K562 (cell line): ENCODE results near the gene BORCS5. TPM values are rescaled to one million over a fixed set of nuclear protein-coding genes. Genes with fewer than 3 reads are reported as not detected.

Experiments
- ATAC-seq: fragments of 200-7000 bp; cut with Tn5 transposase; 3 replicates; pipeline ENCODE4 v1.9.1; 2020; ENCODE audit warnings: moderate library complexity
- BruUV-seq: library from RNA; stranded (reverse); fragments of 400-500 nt; replicated peaks from 2 replicates; lab custom pipeline; 2021; lab: Mats Ljungman, UMichigan
- CTCF ChIA-PET: fragments of 300-600 bp; formaldehyde crosslinking; extraction: SDS; loops from one replicate; lab custom pipeline; 2021; ENCODE audit warnings: low intra/inter-chr PET ratio; lab: Yijun Ruan, JAX
- POLR2A ChIA-PET: fragments of 300-600, 350-650 bp; sonication (Branson Sonifier 250); formaldehyde crosslinking; extraction: SDS; loops from one replicate; lab custom pipeline; 2021; ENCODE audit warnings: antibody characterized with exemption, inconsistent platforms; lab: Yijun Ruan, JAX
- DNase-seq, 4 experiments: peaks; one replicate each; pipeline versions ENCODE4 v3.0.0 to v3.0.0-alpha.2; 2011 to 2018; ENCODE audit warnings: low spot score in 3 of 4, mixed read lengths in 3 of 4; ENCODE audit errors: extremely low read depth in 1 of 4
- FAIRE-seq: peaks from 2 replicates; lab custom pipeline; 2011; peaks lifted over from hg19 to GRCh38; lab: Jason Lieb, UNC
- H2AFZ ChIP-seq: 2 replicates; pipeline ENCODE4 v1.6.0; 2011; ENCODE audit warnings: low read depth, low read length, control low read depth, inconsistent platforms
- H3K27ac ChIP-seq: fragments of 200-600 bp; 3 replicates; pipeline ENCODE4 v1.8.0; 2011; ENCODE audit warnings: low read depth, mild to moderate bottlenecking, control low read depth, inconsistent platforms, low read length, moderate library complexity, mixed read lengths; ENCODE audit errors: extremely low read depth
- H3K27me3 ChIP-seq, 2 experiments: fragments of 300-600 bp in 1 of 2; 2 replicates in 1 of 2; 3 replicates in 1 of 2; pipeline versions ENCODE4 v1.6.0 to v1.8.0; 2011; ENCODE audit warnings: inconsistent platforms in 2 of 2, low read length in 2 of 2, mild to moderate bottlenecking in 1 of 2, mixed read lengths in 1 of 2, moderate library complexity in 1 of 2; ENCODE audit not compliant: control insufficient read depth in 2 of 2, insufficient read depth in 2 of 2
- H3K36me3 ChIP-seq: fragments of 300-600 bp; 3 replicates; pipeline ENCODE4 v1.8.0; 2011; ENCODE audit warnings: mild to moderate bottlenecking, low read length, inconsistent platforms; ENCODE audit not compliant: control insufficient read depth, insufficient read depth
- H3K4me1 ChIP-seq, 2 experiments: fragments of 200-600 bp in 1 of 2; replicated peaks in 1 of 2; 2 replicates in 1 of 2; 3 replicates in 1 of 2; pipeline versions ENCODE4 v1.5.1 to v1.8.0; 2011; ENCODE audit warnings: inconsistent platforms in 2 of 2, low read length in 2 of 2, mild to moderate bottlenecking in 1 of 2, mixed read lengths in 1 of 2, moderate library complexity in 1 of 2; ENCODE audit not compliant: control insufficient read depth in 2 of 2, insufficient read depth in 2 of 2
- H3K4me2 ChIP-seq: 2 replicates; pipeline ENCODE4 v1.6.1; 2011; ENCODE audit warnings: low read length, control low read depth, inconsistent platforms, mixed read lengths; ENCODE audit not compliant: insufficient read depth
- H3K4me3 ChIP-seq: fragments of 200-600 bp; sonication (generic), shearing (Covaris generic); 2 replicates; pipeline ENCODE4 v1.5.1; 2016; ENCODE audit warnings: control low read depth, inconsistent platforms
- H3K79me2 ChIP-seq: fragments of 200-600 bp; 3 replicates; pipeline ENCODE4 v1.8.0; 2011; ENCODE audit warnings: low read length, inconsistent platforms; ENCODE audit not compliant: control insufficient read depth, insufficient read depth
- H3K9ac ChIP-seq, 2 experiments: 2 replicates each; pipeline versions ENCODE4 v1.6.0 to v1.6.1; 2011; ENCODE audit warnings: low read depth in 2 of 2, low read length in 2 of 2, control low read depth in 1 of 2, inconsistent platforms in 1 of 2, mild to moderate bottlenecking in 1 of 2, mixed read lengths in 1 of 2; ENCODE audit not compliant: insufficient read depth in 1 of 2
- H3K9me1 ChIP-seq: one replicate; pipeline ENCODE4 v1.6.0; 2011; ENCODE audit warnings: inconsistent platforms, mild to moderate bottlenecking, low read length, moderate library complexity; ENCODE audit not compliant: control insufficient read depth, insufficient read depth
- H3K9me3 ChIP-seq: replicated peaks from 2 replicates; pipeline ENCODE4 v1.5.1; 2011; ENCODE audit warnings: low read depth, low read length, inconsistent platforms; ENCODE audit not compliant: control insufficient read depth, insufficient read depth
- H4K20me1 ChIP-seq: replicated peaks from 2 replicates; pipeline ENCODE4 v1.6.1; 2011; ENCODE audit warnings: low read length, inconsistent platforms, mixed read lengths; ENCODE audit not compliant: control insufficient read depth, insufficient read depth
- ASH1L ChIP-seq: fragments of 450-650 bp; IDR thresholded peaks from 2 replicates; pipeline ENCODE4 v1.6.1; 2018; ENCODE audit warnings: borderline replicate concordance, mild to moderate bottlenecking, low read depth; ENCODE audit not compliant: partially characterized antibody
- BRD4 ChIP-seq: fragments of 200-600 bp; sonication (generic); IDR thresholded peaks from 2 replicates; pipeline ENCODE4 v1.6.1; 2017; ENCODE audit warnings: inconsistent platforms
- E2F8 ChIP-seq: fragments of 450-650 bp; IDR thresholded peaks from 2 replicates; pipeline ENCODE4 v1.7.1; 2018; ENCODE audit warnings: mild to moderate bottlenecking, low read depth; ENCODE audit not compliant: partially characterized antibody
- FOXJ3 ChIP-seq: sonication (generic); formaldehyde crosslinking; IDR thresholded peaks from 2 replicates; pipeline ENCODE4 v1.4.0; 2020; ENCODE audit warnings: mild to moderate bottlenecking, missing genetic modification reagents
- FOXK1 ChIP-seq: sonication (generic); formaldehyde crosslinking; IDR thresholded peaks from 2 replicates; pipeline ENCODE4 v1.8.0; 2022; ENCODE audit warnings: missing genetic modification reagents, mild to moderate bottlenecking, borderline replicate concordance
- HDAC1 ChIP-seq, 2 experiments: fragments of 450-650 bp; IDR thresholded peaks; 2 replicates each; pipeline ENCODE4 v1.6.1; 2016 to 2017; ENCODE audit warnings: inconsistent platforms in 1 of 2, mild to moderate bottlenecking in 1 of 2, moderate library complexity in 1 of 2
- HIVEP1 ChIP-seq: fragments of 250-450 bp; sonication (Bioruptor Pico); IDR thresholded peaks from 2 replicates; pipeline ENCODE4 v1.4.0; 2020; ENCODE audit warnings: mild to moderate bottlenecking
- HSF4 ChIP-seq: fragments of 250-450 bp; sonication (Bioruptor Pico); IDR thresholded peaks from 2 replicates; pipeline ENCODE4 v2.1.2; 2022; ENCODE audit warnings: mild to moderate bottlenecking, moderate library complexity, borderline replicate concordance
- JUNB ChIP-seq: fragments of 450-650 bp; formaldehyde crosslinking; conservative IDR thresholded peaks from 2 replicates; pipeline ENCODE4 v1.4.0; 2020; ENCODE audit warnings: mild to moderate bottlenecking
- MED1 ChIP-seq: sonication (generic); formaldehyde crosslinking; IDR thresholded peaks from 2 replicates; pipeline ENCODE4 v1.8.1; 2023; ENCODE audit warnings: missing genetic modification reagents, borderline replicate concordance
- SP1 ChIP-seq: sonication (generic); formaldehyde crosslinking; IDR thresholded peaks from 2 replicates; pipeline ENCODE4 v1.8.1; 2022; ENCODE audit warnings: mild to moderate bottlenecking, missing genetic modification reagents
- SRSF9 ChIP-seq: fragments of 200-400 bp; formaldehyde crosslinking; IDR thresholded peaks from 2 replicates; pipeline ENCODE4 v1.6.1; 2017; ENCODE audit warnings: low read depth, low read length, borderline replicate concordance
- ZBTB1 ChIP-seq: sonication (generic); formaldehyde crosslinking; IDR thresholded peaks from 2 replicates; pipeline ENCODE4 v1.8.1; 2023; ENCODE audit warnings: missing genetic modification reagents, low read depth, mild to moderate bottlenecking, borderline replicate concordance
- ZFX ChIP-seq: sonication (generic); formaldehyde crosslinking; IDR thresholded peaks from 2 replicates; pipeline ENCODE4 v1.8.0; 2022; ENCODE audit warnings: mild to moderate bottlenecking, missing genetic modification reagents, moderate library complexity
- ZNF239 ChIP-seq: fragments of 250-450 bp; sonication (Bioruptor Pico); IDR thresholded peaks from 2 replicates; pipeline ENCODE4 v1.4.0; 2020; ENCODE audit warnings: mild to moderate bottlenecking
- ZNF311 ChIP-seq: fragments of 250-450 bp; sonication (Bioruptor Pico); IDR thresholded peaks from 2 replicates; pipeline ENCODE4 v1.4.0; 2020; ENCODE audit warnings: mild to moderate bottlenecking, moderate library complexity
- ZNF785 ChIP-seq: fragments of 250-450 bp; sonication (Bioruptor Pico); IDR thresholded peaks from 2 replicates; pipeline ENCODE4 v1.4.0; 2020; ENCODE audit warnings: mild to moderate bottlenecking
- WGBS: fragments of 100-300 bp; shearing (Covaris generic); methylation state at CpG from one replicate; pipeline ENCODE4 v1.1.6; 2016; ENCODE audit warnings: low coverage, mixed read lengths; ENCODE audit not compliant: insufficient coverage; ENCODE audit errors: missing lambda C conversion rate; 5-methylcytosine and 5-hydroxymethylcytosine counted together
- in situ Hi-C: fragments of 300-500 bp; cut with MboI; formaldehyde crosslinking; loops from 4 replicates; pipeline ENCODE4 v1.15.0; 2018; ENCODE audit warnings: inconsistent platforms, mixed read lengths
- intact Hi-C: fragments of 100-400 bp; cut with micrococcal nuclease; formaldehyde crosslinking; loops from 2 replicates; pipeline ENCODE4 v1.14.2; 2022
- polyA plus RNA-seq, 8 experiments: library from polyadenylated mRNA; depleted of rRNA in 4 of 8; stranded (reverse) in 5 of 8; unstranded in 3 of 8; fragments of >200 nt; fragmentation: Nextera tagmentation in 2 of 8; fragmentation: Illumina TruSeq in 1 of 8; extraction: Ambion mirVana in 2 of 8; extraction: Trizol in 1 of 8; gene quantifications; 2 replicates each; pipeline versions ENCODE4 v1.2.1 to v1.2.3, GENCODE V29; 2011 to 2014; ENCODE audit warnings: inconsistent platforms in 1 of 8, missing spikeins in 1 of 8
- total RNA-seq, 7 experiments: library from RNA; depleted of rRNA in 6 of 7; stranded (reverse); fragments of >200 nt in 6 of 7; fragmentation: Illumina TruSeq in 2 of 7; extraction: Trizol in 2 of 7; gene quantifications; 2 replicates each; pipeline versions ENCODE4 v1.2.1 to v1.2.3, GENCODE V29; 2011 to 2021; ENCODE audit warnings: low replicate concordance in 1 of 7
- TF ChIP-seq, protein P1 (sequence below), 3 experiments: fragments of 200-800 bp in 1 of 3; sonication (Bioruptor generic) in 1 of 3; sonication (generic) in 1 of 3; formaldehyde crosslinking in 1 of 3; IDR thresholded peaks; 2 replicates each; pipeline versions ENCODE4 v1.6.1 to v1.8.0; 2016 to 2022; ENCODE audit warnings: mild to moderate bottlenecking in 2 of 3, missing compliant biosample characterization in 2 of 3, missing genetic modification characterization in 2 of 3, missing genetic modification reagents in 1 of 3

BORCS5 gene
- total and polyA plus RNA-seq, 9 of the 15 experiments (the other 6 are each of a cell fraction or from before 2014, with no cell fraction given), result 0.31 to 12.4 (median 6.6) TPM

DNA sequence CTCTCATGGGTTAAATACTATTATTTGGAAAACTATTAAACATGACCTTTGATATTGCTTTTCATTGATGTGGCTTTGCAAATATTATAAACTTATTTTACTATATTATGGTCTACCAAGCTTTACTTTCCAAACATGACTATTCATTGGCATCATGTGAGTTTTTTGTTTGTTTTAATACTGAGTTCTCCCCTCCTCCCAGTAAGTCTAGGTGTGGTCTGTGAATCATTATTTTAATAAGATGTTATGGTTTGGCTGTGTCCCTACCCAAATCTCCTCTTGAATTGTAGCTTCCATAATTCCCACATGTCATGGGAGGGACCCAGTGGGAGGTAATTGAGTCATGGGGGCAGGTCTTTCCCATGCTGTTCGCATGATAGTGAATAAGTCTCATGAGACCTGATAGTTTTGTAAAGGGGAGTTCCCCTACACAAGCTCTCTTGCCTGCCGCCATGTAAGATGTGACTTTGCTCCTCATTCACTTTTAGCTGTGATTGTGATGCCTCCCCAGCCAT, 80.0 kb downstream of the BORCS5 start:
- peaks cover 0 to 10% of the 10 kb centered on the region in 2 experiments; a peak in 3 of 5 replicates for H3K4me1 ChIP-seq
- H3K27me3 ChIP-seq, result no peaks in the 10 kb centered on the region
- no peak overlapping the region for H3K4me2 ChIP-seq
- in situ Hi-C loops, result no loop called here
- no peak for TF ChIP-seq HDAC1 (IDR thresholded peaks at IDR 0.05)
- TF ChIP-seq HSF4, result no peak
- TF ChIP-seq ZNF785 (CRISPR knock-in tag), result no peak
- no peak for TF ChIP-seq ZNF311
- no peak for TF ChIP-seq FOXK1 (CRISPR knock-in tag)
- TF ChIP-seq SRSF9, result no peak
- no peak for TF ChIP-seq BRD4
- TF ChIP-seq ZFX (CRISPR knock-in tag), result no peak
- TF ChIP-seq ZNF239 (CRISPR knock-in tag), result no peak
- TF ChIP-seq JUNB (CRISPR knock-in tag), result no peak
- TF ChIP-seq MED1 (CRISPR knock-in tag), result no peak
- TF ChIP-seq E2F8, result no peak
- TF ChIP-seq HIVEP1 (CRISPR knock-in tag), result no peak
- TF ChIP-seq, protein P1, sequence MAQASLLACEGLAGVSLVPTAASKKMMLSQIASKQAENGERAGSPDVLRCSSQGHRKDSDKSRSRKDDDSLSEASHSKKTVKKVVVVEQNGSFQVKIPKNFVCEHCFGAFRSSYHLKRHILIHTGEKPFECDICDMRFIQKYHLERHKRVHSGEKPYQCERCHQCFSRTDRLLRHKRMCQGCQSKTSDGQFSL (CRISPR knock-in tag; IDR thresholded peaks at IDR 0.05), result no peak
- TF ChIP-seq, protein P1 (tag; IDR thresholded peaks at IDR 0.05), result no peak
- TF ChIP-seq SP1, result no peak
- TF ChIP-seq ZBTB1 (CRISPR knock-in tag), result no peak
- TF ChIP-seq FOXJ3 (CRISPR knock-in tag), result no peak
- no peak for TF ChIP-seq ASH1L
- no peak overlapping the region for H3K27ac ChIP-seq
- DNase-seq, result no peak
- no peaks in the 10 kb centered on the region for H3K79me2 ChIP-seq
- 0 out of 3 replicates have a peak, but pooled peaks cover 4% of the 10 kb centered on the region for H3K36me3 ChIP-seq
- 91% methylated on average over 2 of the region's 2 CpGs for WGBS
- intact Hi-C loops, result no loop called here
- CTCF ChIA-PET, result no interaction called here
- H3K9me3 ChIP-seq, result no peaks in the 10 kb centered on the region
- BruUV-seq, result no TSS peak
- H3K9me1 ChIP-seq, result no peaks in the 10 kb centered on the region
- no peak overlapping the region for H3K4me3 ChIP-seq
- ATAC-seq, result no peak
- POLR2A ChIA-PET, result no interaction called here
- no peak for FAIRE-seq
- H2AFZ ChIP-seq, result no peak overlapping the region
- no peak overlapping the region for H3K9ac ChIP-seq
- H4K20me1 ChIP-seq, result no peaks in the 10 kb centered on the region
